ENCODE results near the gene GHR.

GHR gene

GRCh38 chr5:42665857-42666256, 242.6 kb downstream of the GHR start:
- TF ChIP-seq MYC (IDR thresholded peaks at IDR 0.05; ENCODE audit: low read depth, low read length) (no peak), POLR2A (IDR thresholded peaks at IDR 0.05; ENCODE audit: extremely low read depth, insufficient read length) (no peak), MAX (IDR thresholded peaks at IDR 0.05; ENCODE audit: low read depth, low read length) (no peak), CTCF (IDR thresholded peaks at IDR 0.05; ENCODE audit: low read depth, low read length) (no peak)
- DNase-seq (ENCODE audit: low read depth): no peak
- no peak overlapping the region for H3K4me3 ChIP-seq (ENCODE audit: low read depth, low read length)

- no peak for DNase-seq (ENCODE audit: low read depth)
- no peak overlapping the region for H3K4me3 ChIP-seq (ENCODE audit: low read depth, low read length)
- no peak for TF ChIP-seq CTCF (IDR thresholded peaks at IDR 0.05; ENCODE audit: low read depth, low read length)
- TF ChIP-seq MAX (IDR thresholded peaks at IDR 0.05; ENCODE audit: low read depth, low read length): no peak
- TF ChIP-seq POLR2A (IDR thresholded peaks at IDR 0.05; ENCODE audit: extremely low read depth, insufficient read length): no peak
- no peak for TF ChIP-seq MYC (IDR thresholded peaks at IDR 0.05; ENCODE audit: low read depth, low read length)
These were observed 243.6 kb downstream of the GHR start for GRCh38 chr5:42666869-42667268.

- DNase-seq (ENCODE audit: low read depth): no peak
- TF ChIP-seq MAX (IDR thresholded peaks at IDR 0.05; ENCODE audit: low read depth, low read length) (no peak), MYC (IDR thresholded peaks at IDR 0.05; ENCODE audit: low read depth, low read length) (no peak), CTCF (IDR thresholded peaks at IDR 0.05; ENCODE audit: low read depth, low read length) (no peak), POLR2A (IDR thresholded peaks at IDR 0.05; ENCODE audit: extremely low read depth, insufficient read length) (no peak)
- H3K4me3 ChIP-seq (ENCODE audit: low read depth, low read length): no peak overlapping the region
These were observed 245.0 kb downstream of the GHR start for GRCh38 chr5:42668254-42668653.

GRCh38 chr5:42672925-42673324, 249.7 kb downstream of the GHR start:
- H3K4me3 ChIP-seq (ENCODE audit: low read depth, low read length): no peak overlapping the region
- TF ChIP-seq MAX (IDR thresholded peaks at IDR 0.05; ENCODE audit: low read depth, low read length) (no peak), POLR2A (IDR thresholded peaks at IDR 0.05; ENCODE audit: extremely low read depth, insufficient read length) (no peak), CTCF (IDR thresholded peaks at IDR 0.05; ENCODE audit: low read depth, low read length) (no peak), MYC (IDR thresholded peaks at IDR 0.05; ENCODE audit: low read depth, low read length) (no peak)
- DNase-seq (ENCODE audit: low read depth): no peak

- TF ChIP-seq MYC (IDR thresholded peaks at IDR 0.05; ENCODE audit: low read depth, low read length): no peak
- TF ChIP-seq CTCF (IDR thresholded peaks at IDR 0.05; ENCODE audit: low read depth, low read length): no peak
- no peak for TF ChIP-seq MAX (IDR thresholded peaks at IDR 0.05; ENCODE audit: low read depth, low read length)
- no peak for TF ChIP-seq POLR2A (IDR thresholded peaks at IDR 0.05; ENCODE audit: extremely low read depth, insufficient read length)
- DNase-seq (ENCODE audit: low read depth): no peak
- no peak overlapping the region for H3K4me3 ChIP-seq (ENCODE audit: low read depth, low read length)
These were observed 252.4 kb downstream of the GHR start for GRCh38 chr5:42675602-42676001.

GRCh38 chr5:42676362-42676761, 253.1 kb downstream of the GHR start:
- H3K4me3 ChIP-seq (ENCODE audit: low read depth, low read length): no peak overlapping the region
- no peak for DNase-seq (ENCODE audit: low read depth)
- no peak for TF ChIP-seq MYC (IDR thresholded peaks at IDR 0.05; ENCODE audit: low read depth, low read length)
- TF ChIP-seq POLR2A (IDR thresholded peaks at IDR 0.05; ENCODE audit: extremely low read depth, insufficient read length): no peak
- no peak for TF ChIP-seq MAX (IDR thresholded peaks at IDR 0.05; ENCODE audit: low read depth, low read length)
- TF ChIP-seq CTCF (IDR thresholded peaks at IDR 0.05; ENCODE audit: low read depth, low read length): no peak

Data from NB4 (cell line).